Measurements from ENCODE around the gene LIMK2.

DNA sequence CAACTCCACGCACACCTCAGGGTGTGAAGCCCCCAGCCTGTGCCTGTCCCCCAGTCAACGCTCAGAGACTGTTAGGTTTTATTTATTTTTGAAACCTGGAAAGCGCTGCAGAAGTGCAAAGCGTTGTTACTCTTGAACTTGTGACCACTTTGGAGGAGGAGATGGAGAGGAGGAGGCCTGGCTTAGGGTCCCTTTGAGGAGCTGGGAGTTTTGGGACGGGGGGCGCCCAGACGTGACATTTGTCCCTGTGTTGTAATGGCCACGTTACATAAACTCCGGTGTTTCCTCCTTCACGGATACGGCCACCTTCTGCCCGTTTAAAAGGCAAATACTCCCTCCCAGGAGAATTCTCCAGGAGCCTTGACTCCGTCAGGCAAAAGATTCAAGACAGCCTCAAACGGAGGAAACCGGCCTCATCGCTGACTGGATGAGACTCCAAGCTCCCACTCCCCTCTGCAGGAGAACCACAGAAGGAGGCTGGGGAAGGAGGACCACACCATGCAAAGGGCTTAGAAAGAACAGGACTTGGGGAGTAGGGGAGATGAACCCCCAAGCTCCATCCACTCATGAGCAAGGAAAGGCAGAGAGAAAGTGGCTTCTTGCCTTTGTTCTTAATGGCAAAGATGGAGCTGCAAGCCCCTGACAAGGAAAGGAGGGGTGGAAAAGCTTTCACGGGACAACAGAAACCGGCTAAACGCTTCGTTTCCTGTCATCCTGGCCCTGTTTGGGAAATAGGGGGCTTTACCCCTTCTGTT is 79.6 kb downstream of the LIMK2 start:
- no peak for TF ChIP-seq STAT3 (IDR thresholded peaks at IDR 0.05; ENCODE audit: low read depth, low read length)
- TF ChIP-seq CBFB (IDR thresholded peaks at IDR 0.05; ENCODE audit: low read depth), result no peak
- no peak for TF ChIP-seq POLR2A (IDR thresholded peaks at IDR 0.05; ENCODE audit: low read depth, low read length)
- no peak for TF ChIP-seq RCOR1 (conservative IDR thresholded peaks at IDR 0.05; ENCODE audit: low read depth, low read length)
- TF ChIP-seq, protein P1, sequence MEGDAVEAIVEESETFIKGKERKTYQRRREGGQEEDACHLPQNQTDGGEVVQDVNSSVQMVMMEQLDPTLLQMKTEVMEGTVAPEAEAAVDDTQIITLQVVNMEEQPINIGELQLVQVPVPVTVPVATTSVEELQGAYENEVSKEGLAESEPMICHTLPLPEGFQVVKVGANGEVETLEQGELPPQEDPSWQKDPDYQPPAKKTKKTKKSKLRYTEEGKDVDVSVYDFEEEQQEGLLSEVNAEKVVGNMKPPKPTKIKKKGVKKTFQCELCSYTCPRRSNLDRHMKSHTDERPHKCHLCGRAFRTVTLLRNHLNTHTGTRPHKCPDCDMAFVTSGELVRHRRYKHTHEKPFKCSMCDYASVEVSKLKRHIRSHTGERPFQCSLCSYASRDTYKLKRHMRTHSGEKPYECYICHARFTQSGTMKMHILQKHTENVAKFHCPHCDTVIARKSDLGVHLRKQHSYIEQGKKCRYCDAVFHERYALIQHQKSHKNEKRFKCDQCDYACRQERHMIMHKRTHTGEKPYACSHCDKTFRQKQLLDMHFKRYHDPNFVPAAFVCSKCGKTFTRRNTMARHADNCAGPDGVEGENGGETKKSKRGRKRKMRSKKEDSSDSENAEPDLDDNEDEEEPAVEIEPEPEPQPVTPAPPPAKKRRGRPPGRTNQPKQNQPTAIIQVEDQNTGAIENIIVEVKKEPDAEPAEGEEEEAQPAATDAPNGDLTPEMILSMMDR (IDR thresholded peaks at IDR 0.05 in 2 of 3, conservative IDR thresholded peaks at IDR 0.05 in 1 of 3; ENCODE audit: control insufficient read depth in 2 of 3, extremely low read depth in 1 of 3, insufficient read depth in 1 of 3, low read depth in 3 of 3, low read length in 3 of 3), result no peak
- no peak for TF ChIP-seq YY1 (IDR thresholded peaks at IDR 0.05; ENCODE audit: low read depth, low read length)

Measured in GM12878 (cell line).